Suppressor macrophage treated with lipopolysaccharide for 4 hours (primary cell): ENCODE measurements around the gene GOLGA2.
"Not testable (repeated sequence)": the region's sequence is repeated elsewhere in the genome, so short reads cannot be mapped to it uniquely, and the experiment has no call there.

Experiments used
- DNase-seq: peaks from one replicate; pipeline ENCODE4 v3.0.0-alpha.2; 2020

GOLGA2 gene

DNA sequence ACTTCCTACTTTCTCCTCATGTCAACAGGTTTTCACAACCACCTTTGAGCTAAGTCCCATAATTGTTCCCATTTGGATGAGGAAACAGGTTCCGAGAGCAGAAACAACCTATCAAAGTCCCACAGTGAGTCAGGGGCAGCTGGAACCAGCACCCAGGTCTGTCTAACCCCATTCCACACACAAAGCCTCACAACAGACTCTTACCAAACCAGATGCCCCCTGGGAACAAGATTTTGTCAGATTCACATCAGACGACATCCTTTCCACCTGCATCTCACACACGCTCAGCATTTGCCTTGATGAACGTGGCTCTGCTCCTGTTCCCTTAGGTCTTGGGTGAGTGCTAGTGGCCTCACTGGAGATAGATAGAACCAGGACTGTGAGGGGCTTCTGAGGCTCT lies 17.3 kb upstream of the GOLGA2 start:
- no peak for DNase-seq

GRCh38 chr9:128292009-128292408 lies 16.2 kb upstream of the GOLGA2 start:
- no peak for DNase-seq

DNA sequence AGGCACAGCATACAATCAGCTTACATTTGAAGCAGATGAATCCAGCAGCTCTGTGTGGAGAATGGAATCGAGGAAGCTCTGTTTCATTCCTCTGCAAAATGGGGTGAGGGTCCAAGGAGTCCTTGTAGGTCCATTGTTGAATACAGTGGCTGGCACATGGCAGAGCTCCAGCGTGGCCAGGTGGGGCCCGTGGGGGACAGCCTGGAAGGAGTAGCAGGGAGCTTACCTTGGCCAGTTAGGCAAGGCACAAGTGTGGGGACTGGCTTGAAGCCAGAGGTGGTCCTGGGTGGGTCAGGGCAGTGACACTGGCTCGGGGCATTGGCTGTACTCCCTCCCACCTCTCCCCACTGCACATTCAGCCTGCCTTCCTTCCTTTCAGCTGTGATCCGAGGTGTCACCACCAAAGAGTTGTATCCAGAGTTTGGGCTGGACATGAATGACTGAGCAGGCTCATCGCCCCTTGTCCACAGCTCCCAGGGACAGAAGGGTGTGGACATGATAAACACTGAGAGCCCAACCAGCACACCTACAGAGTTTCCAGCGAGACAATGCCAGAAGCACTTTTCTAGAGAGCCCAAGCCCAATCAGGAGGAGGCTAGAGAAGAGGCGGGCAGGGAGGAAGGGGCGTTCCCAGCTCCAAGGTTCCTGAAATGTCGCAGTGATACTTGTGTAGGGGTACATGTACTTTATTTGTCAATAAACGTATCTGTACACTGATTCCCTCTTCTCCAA lies 12.6 kb upstream of the GOLGA2 start:
- no peak for DNase-seq

GRCh38 chr9:128286440-128286839 lies 10.6 kb upstream of the GOLGA2 start:
- DNase-seq: no peak

DNA sequence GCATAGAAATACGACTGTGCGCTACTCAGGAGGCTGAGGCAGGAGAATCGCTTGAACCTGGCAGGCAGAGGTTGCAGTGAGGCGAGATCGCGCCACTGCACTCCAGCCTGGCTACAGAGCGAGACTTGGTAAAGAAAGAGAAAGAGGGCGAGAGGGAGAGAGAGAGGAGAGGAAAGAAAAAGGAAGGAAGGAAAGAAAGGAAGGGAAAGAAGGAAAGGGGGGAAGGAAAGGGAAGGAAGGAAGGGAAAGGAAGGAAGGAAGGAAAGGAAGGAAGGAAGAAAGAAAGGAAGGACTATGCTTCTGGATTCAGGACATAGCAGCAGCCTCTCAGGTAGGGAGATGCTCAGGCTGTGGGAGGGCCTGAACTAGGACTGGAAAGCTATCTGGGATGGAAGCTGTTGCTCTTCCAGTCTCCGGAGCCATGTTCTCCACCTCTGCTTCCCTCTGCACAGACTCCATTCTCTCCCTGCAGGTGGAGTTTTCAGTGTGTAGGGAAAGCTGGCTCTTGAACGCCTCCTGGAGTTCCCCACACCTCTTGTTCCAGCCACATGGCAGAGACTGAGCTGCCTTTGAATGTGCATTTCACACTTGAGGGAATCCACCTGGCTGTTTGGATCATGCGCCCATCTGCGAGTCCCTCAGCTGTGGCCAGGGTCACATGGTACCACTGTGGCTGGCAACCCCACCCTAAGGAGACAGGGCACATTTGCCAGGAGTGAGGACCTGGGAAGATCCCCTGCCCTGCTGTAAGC lies 9.4 kb upstream of the GOLGA2 start:
- DNase-seq: no peak

GRCh38 chr9:128282500-128282899 lies 6.7 kb upstream of the GOLGA2 start:
- DNase-seq: no peak

DNA sequence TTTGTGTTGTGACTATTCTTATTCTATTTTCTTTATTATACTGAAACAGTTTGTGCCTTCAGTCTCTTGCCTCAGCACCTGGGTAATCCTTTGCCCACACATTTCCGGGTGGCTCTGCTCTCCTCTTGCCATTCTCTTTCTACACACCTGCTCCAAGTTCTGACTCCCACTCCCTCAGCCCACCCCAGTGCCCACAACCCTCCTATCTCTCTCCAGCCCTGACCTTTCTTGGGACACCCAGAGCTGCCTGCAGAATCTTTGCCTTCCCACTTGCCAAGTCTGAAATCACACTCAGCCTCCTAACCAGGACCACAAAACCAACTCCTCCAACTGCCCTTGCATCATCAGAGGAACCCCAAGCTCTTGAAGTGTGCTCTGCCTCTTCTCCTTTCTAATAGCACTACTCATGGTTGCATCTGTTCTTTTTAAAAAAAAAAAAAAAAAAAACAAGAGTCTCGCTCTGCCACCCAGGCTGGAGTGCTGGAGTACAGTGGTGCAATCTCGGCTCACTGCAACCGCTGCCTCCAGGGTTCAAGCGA lies 4.3 kb upstream of the GOLGA2 start:
- no peak for DNase-seq

- not testable (repeated sequence) for DNase-seq
Measured at GRCh38 chr9:128279088-128280073, 3.6 kb upstream of the GOLGA2 start.

- no peak for DNase-seq
Measured at GRCh38 chr9:128276574-128277270, 915 bp upstream of the GOLGA2 start.

- peak; percentile 100 for DNase-seq
Measured at GRCh38 chr9:128276008-128276573, 284 bp upstream of the GOLGA2 start, which contains the start of gene SWI5. TSS of gene SWI5 (plus strand) at chr9:128276276.

GRCh38 chr9:128274245-128274644 lies 1.6 kb downstream of the GOLGA2 start:
- no peak for DNase-seq

GRCh38 chr9:128271512-128271911 lies 4.3 kb downstream of the GOLGA2 start:
- no peak for DNase-seq

GRCh38 chr9:128271112-128271511 lies 4.7 kb downstream of the GOLGA2 start:
- no peak for DNase-seq

DNA sequence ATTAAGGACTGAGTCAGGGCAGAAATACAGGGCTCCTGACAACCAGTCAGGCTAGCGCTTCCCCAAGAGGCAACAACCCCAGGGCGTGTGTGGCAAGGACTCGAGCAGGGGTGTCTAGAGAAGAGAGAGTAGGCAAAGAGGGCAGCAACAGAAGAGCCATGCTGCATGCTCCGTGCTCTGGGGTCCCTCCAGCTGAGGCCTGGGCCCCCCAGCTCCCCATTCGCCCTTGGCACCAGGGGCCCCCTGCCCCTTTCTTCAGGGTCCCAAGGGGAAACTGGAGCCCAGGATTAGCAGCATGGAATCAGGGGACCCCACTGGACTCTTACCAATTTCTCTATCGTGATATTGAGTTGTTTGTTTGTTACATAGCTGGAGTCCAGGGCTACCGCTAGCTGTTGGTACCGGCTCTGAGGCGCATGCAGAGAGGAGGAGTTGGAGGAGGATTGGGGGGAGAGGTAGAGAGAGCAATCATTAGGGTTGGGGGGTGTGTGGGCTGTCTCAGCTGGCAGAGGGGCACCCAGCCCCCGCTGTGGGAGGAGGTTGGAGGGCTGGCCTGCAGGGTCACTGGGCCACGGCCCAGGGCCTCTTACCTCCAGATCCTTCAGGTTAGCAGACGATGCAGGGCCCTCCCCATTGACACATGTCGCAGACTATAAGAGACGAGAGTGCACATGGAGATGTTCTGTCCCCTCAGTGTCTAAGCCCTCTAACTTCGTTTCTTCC lies 8.8 kb downstream of the GOLGA2 start:
- no peak for DNase-seq

GRCh38 chr9:128265348-128265847 lies 10.4 kb downstream of the GOLGA2 start:
- DNase-seq: no peak

GRCh38 chr9:128262687-128263086 lies 13.1 kb downstream of the GOLGA2 start:
- no peak for DNase-seq

- no peak for DNase-seq
Measured at GRCh38 chr9:128260340-128260739, 15.5 kb downstream of the GOLGA2 start.

DNA sequence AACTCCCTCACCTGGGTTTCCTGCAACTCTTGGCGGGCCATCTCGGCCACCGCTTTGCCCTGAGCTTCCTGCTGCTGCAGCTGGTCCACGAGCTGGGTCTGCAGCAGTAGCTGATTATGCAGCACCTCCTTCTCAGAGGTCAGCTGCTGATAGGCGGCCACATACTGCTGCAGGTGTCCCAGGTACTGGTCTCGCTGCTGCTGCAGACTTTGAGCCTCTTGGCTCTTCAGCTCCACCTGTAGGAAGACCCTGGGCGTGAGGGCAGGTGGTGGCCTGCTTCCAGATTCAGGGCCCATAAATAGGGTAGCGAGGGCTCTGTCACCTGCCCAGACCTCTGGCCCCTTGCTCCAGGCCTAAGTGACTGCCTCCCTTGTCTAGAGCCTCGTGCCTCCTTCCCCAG lies 16.7 kb downstream of the GOLGA2 start:
- no peak for DNase-seq

GRCh38 chr9:128258326-128258725 lies 17.5 kb downstream of the GOLGA2 start:
- DNase-seq: no peak

DNA sequence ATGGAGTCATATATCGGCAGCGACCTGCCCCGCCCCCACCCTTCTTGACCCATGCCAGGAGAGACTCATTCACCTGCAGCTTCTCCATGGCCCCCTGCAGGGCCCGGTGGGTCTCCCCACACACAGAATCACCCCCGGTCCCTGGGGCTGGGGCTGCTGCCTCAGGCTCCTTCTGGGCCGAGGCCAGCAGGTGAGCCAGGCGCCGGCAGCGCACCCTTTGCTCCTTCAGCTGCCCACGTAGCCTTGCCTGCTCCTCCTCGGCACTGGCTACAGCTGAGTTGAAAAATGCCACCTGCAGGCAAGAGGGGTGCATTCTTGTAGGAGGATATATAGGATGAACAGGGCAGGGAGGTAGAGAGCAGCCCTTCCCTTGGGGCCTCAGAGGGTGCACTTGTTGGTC lies 17.9 kb downstream of the GOLGA2 start:
- no peak for DNase-seq
